SK-N-SH (cell line): ENCODE results near the gene RNF7. TPM values are rescaled to one million over a fixed set of nuclear protein-coding genes. Genes with fewer than 3 reads are reported as not detected.

Source experiments
- CTCF ChIA-PET: fragments of 300-600, 350-600 bp; formaldehyde crosslinking; extraction: SDS; loops from one replicate; lab custom pipeline; 2021; lab: Yijun Ruan, JAX
- POLR2A ChIA-PET: fragments of 350-600 bp; sonication (Branson Sonifier 250); formaldehyde crosslinking; extraction: SDS; loops from one replicate; lab custom pipeline; 2020; ENCODE audit warnings: antibody characterized with exemption, inconsistent platforms; lab: Yijun Ruan, JAX
- DNase-seq: peaks from one replicate; pipeline ENCODE4 v3.0.0; 2012
- H2AFZ ChIP-seq: fragments of 200-600 bp; sonication (generic); 2 replicates; pipeline ENCODE4 v1.8.1; 2016; ENCODE audit warnings: antibody characterized with exemption, mild to moderate bottlenecking, low read depth
- H3F3A ChIP-seq: fragments of 200-600 bp; sonication (generic); replicated peaks from 2 replicates; pipeline ENCODE3; 2016; ENCODE audit warnings: antibody characterized with exemption, mild to moderate bottlenecking; ENCODE audit not compliant: insufficient read depth
- H3K27ac ChIP-seq, 2 experiments: fragments of 200-500 bp in 1 of 2; fragments of 200-600 bp in 1 of 2; sonication (Bioruptor generic) in 1 of 2; sonication (generic), shearing (Covaris generic) in 1 of 2; 2 replicates each; pipeline versions ENCODE4 v1.5.1 to v1.6.1; 2014 to 2016; ENCODE audit warnings: low read depth in 2 of 2, inconsistent platforms in 1 of 2, low read length in 1 of 2, mild to moderate bottlenecking in 1 of 2, mixed read lengths in 1 of 2
- H3K27me3 ChIP-seq: fragments of 200-600 bp; sonication (generic), shearing (Covaris generic); 2 replicates; pipeline ENCODE4 v1.6.1; 2016; ENCODE audit warnings: mixed run types; ENCODE audit not compliant: insufficient read depth
- H3K36me3 ChIP-seq, 2 experiments: fragments of 200-500 bp in 1 of 2; fragments of 200-600 bp in 1 of 2; sonication (Bioruptor generic) in 1 of 2; sonication (generic) in 1 of 2; replicated peaks in 1 of 2; 2 replicates each; pipeline versions ENCODE3 to v1.5.1; 2014 to 2016; ENCODE audit warnings: low read length in 1 of 2, mild to moderate bottlenecking in 1 of 2; ENCODE audit not compliant: insufficient read depth in 2 of 2, control insufficient read depth in 1 of 2
- H3K4me1 ChIP-seq, 2 experiments: fragments of 200-500 bp in 1 of 2; fragments of 200-600 bp in 1 of 2; sonication (Bioruptor generic) in 1 of 2; sonication (generic), shearing (Covaris generic) in 1 of 2; 2 replicates each; pipeline versions ENCODE4 v1.5.1 to v1.6.1; 2014 to 2016; ENCODE audit warnings: low read depth in 1 of 2, low read length in 1 of 2, mixed run types in 1 of 2; ENCODE audit not compliant: insufficient read depth in 2 of 2, control insufficient read depth in 1 of 2
- H3K4me2 ChIP-seq: fragments of 200-600 bp; sonication (generic), shearing (Covaris generic); 2 replicates; pipeline ENCODE4 v1.6.1; 2017; ENCODE audit warnings: mixed run types
- H3K4me3 ChIP-seq, 2 experiments: fragments of 200-500 bp in 1 of 2; fragments of 200-600 bp in 1 of 2; sonication (Bioruptor generic) in 1 of 2; sonication (generic), shearing (Covaris generic) in 1 of 2; 2 replicates each; pipeline versions ENCODE4 v1.5.1 to v1.8.1; 2014 to 2016; ENCODE audit warnings: low read depth in 2 of 2, inconsistent platforms in 1 of 2, low read length in 1 of 2, mild to moderate bottlenecking in 1 of 2, mixed read lengths in 1 of 2, moderate library complexity in 1 of 2
- H3K79me2 ChIP-seq: fragments of 200-600 bp; sonication (generic); 2 replicates; pipeline ENCODE4 v1.8.1; 2017; ENCODE audit warnings: mild to moderate bottlenecking; ENCODE audit not compliant: insufficient read depth
- H3K9ac ChIP-seq: fragments of 200-600 bp; sonication (generic); 2 replicates; pipeline ENCODE4 v1.6.1; 2017; ENCODE audit warnings: mixed run types
- H3K9me2 ChIP-seq: fragments of 200-600 bp; sonication (generic); 2 replicates; pipeline ENCODE4 v1.6.1; 2017; ENCODE audit warnings: mixed run types
- H3K9me3 ChIP-seq: fragments of 200-600 bp; sonication (generic); 2 replicates; pipeline ENCODE4 v1.6.1; 2017; ENCODE audit warnings: mixed run types, mild to moderate bottlenecking, moderate library complexity
- H4K20me1 ChIP-seq: fragments of 200-600 bp; sonication (generic); 2 replicates; pipeline ENCODE4 v1.6.1; 2017; ENCODE audit warnings: mild to moderate bottlenecking, mixed run types; ENCODE audit not compliant: insufficient read depth
- ELF1 ChIP-seq: IDR thresholded peaks from 2 replicates; pipeline ENCODE4 v1.4.0; 2012
- EZH2phosphoT487 ChIP-seq: fragments of 200-600 bp; sonication (generic); IDR thresholded peaks from 2 replicates; pipeline ENCODE4 v1.6.1; 2017; ENCODE audit warnings: low read depth, mixed run types, mild to moderate bottlenecking, antibody characterized with exemption, moderate library complexity, borderline replicate concordance
- FOXM1 ChIP-seq: IDR thresholded peaks from 2 replicates; pipeline ENCODE4 v1.4.0; 2012; ENCODE audit warnings: low read depth, mild to moderate bottlenecking
- GATA2 ChIP-seq: sonication (generic); formaldehyde crosslinking; IDR thresholded peaks from 2 replicates; pipeline ENCODE4 v1.5.0; 2020; ENCODE audit warnings: mild to moderate bottlenecking, missing genetic modification reagents
- JUND ChIP-seq: IDR thresholded peaks from 2 replicates; pipeline ENCODE4 v1.4.0; 2012
- MEF2A ChIP-seq: IDR thresholded peaks from 2 replicates; pipeline ENCODE4 v1.4.0; 2012; ENCODE audit warnings: low read depth, borderline replicate concordance
- NRF1 ChIP-seq: IDR thresholded peaks from 2 replicates; pipeline ENCODE4 v1.6.1; 2012; ENCODE audit warnings: low read depth, mild to moderate bottlenecking, low read length
- POLR2AphosphoS5 ChIP-seq: IDR thresholded peaks from 2 replicates; pipeline ENCODE4 v1.6.1; 2012; ENCODE audit warnings: low read depth, low read length
- RAD21 ChIP-seq: IDR thresholded peaks from 2 replicates; pipeline ENCODE4 v1.6.1; 2012; ENCODE audit warnings: mild to moderate bottlenecking, low read length
- RFX5 ChIP-seq: IDR thresholded peaks from 2 replicates; pipeline ENCODE4 v1.6.1; 2012; ENCODE audit warnings: mild to moderate bottlenecking, improper control_type of control experiment, low read length
- SIN3A ChIP-seq: IDR thresholded peaks from 2 replicates; pipeline ENCODE4 v1.6.1; 2012; ENCODE audit warnings: low read depth, mild to moderate bottlenecking, low read length, moderate library complexity, borderline replicate concordance
- SMC3 ChIP-seq: IDR thresholded peaks from 2 replicates; pipeline ENCODE4 v1.6.1; 2012; ENCODE audit warnings: low read depth, low read length, improper control_type of control experiment
- TAF1 ChIP-seq: IDR thresholded peaks from 2 replicates; pipeline ENCODE4 v1.6.1; 2012; ENCODE audit warnings: low read depth, mild to moderate bottlenecking, low read length, moderate library complexity, borderline replicate concordance
- WGBS: methylation state at CpG from one replicate; pipeline ENCODE4 v1.1.6; 2017; ENCODE audit warnings: low lambda C conversion rate; 5-methylcytosine and 5-hydroxymethylcytosine counted together
- polyA plus RNA-seq, 3 experiments: library from polyadenylated mRNA; depleted of rRNA; stranded (reverse); fragments of >200 nt; gene quantifications; 2 replicates each; pipeline ENCODE4 v1.2.3, GENCODE V29; 2012
- TF ChIP-seq, protein P1 (sequence below): IDR thresholded peaks from 2 replicates; pipeline ENCODE4 v1.4.0; 2012; ENCODE audit warnings: low read depth, borderline replicate concordance
- TF ChIP-seq, protein P2 (sequence below): IDR thresholded peaks from 2 replicates; pipeline ENCODE4 v1.4.0; 2012; ENCODE audit warnings: low read depth, borderline replicate concordance
- TF ChIP-seq, protein P3 (sequence below): fragments of 150-350 bp; IDR thresholded peaks from 2 replicates; pipeline ENCODE4 v1.6.1; 2016; ENCODE audit warnings: mild to moderate bottlenecking, low read depth, low read length
- TF ChIP-seq, protein P4 (sequence below): IDR thresholded peaks from 2 replicates; pipeline ENCODE4 v1.4.0; 2012; ENCODE audit warnings: low read depth
- TF ChIP-seq, protein P5 (sequence below): IDR thresholded peaks from 2 replicates; pipeline ENCODE4 v1.6.1; 2012; ENCODE audit warnings: mild to moderate bottlenecking, low read depth, low read length, moderate library complexity

The RNF7 gene
- polyA plus RNA-seq, 1 of the 3 experiments (the other 2 are of a cell fraction), result 77.1 TPM

DNA sequence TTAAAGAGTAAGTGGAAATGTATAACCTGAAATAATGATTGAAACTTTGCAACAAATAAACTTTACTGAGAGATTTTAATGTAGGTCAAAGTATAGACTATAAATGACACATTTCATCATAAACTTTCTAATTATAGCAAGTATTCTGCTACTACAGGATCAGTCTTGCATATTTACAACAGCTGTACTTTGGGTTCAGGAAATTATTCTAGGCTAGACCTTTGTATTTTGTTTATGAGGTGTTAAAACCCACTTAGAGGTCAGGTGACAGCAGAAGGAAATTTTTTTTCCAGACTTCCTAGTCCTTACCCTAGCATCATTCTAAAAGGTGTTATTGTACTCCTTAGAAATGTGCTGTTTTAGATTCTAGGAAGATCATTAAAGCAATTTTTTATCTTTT is 2.3 kb downstream of the RNF7 start (continued):
- TF ChIP-seq EZH2phosphoT487, result no peak
- TF ChIP-seq RAD21, result no peak
- TF ChIP-seq POLR2AphosphoS5, result no peak
- TF ChIP-seq MEF2A, result no peak

DNA sequence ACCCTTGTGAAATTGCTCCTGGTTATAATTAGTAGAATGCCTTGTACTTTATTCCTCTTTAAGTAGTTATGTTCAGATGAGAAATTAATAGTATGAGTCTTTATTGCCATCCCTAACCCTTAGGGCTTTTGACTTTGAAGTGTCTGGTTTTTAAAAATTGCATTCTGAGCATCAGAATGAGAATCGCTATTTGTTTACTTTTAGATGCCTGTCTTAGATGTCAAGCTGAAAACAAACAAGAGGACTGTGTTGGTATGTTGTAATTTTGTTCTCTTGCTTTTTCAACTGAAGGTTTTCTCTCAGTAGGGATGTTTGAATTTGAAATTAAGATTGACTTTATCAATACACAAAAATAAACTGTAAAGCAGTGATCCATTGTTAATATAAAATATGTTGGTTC is 5.2 kb downstream of the RNF7 start:
- Histone ChIP-seq H3K4me1 (peaks cover 13 to 15% of the 10 kb centered on the region in 2 experiments; a peak in 3 of 4 replicates), H3K9me3 (no peaks in the 10 kb centered on the region), H3K4me3 (no peak overlapping the region), H3K27ac (no peak overlapping the region), H3K27me3 (no peaks in the 10 kb centered on the region), H2AFZ (no peak overlapping the region), H3K9ac (no peak overlapping the region), H4K20me1 (peaks cover 32% of the 10 kb centered on the region), H3K79me2 (peaks cover 79% of the 10 kb centered on the region), H3K4me2 (no peak overlapping the region), H3K36me3 (peaks cover 56 to 58% of the 10 kb centered on the region in 2 experiments), H3K9me2 (no peaks in the 10 kb centered on the region), H3F3A (no peaks in the 10 kb centered on the region)
- 50% methylated on average over 1 of the region's 1 CpG for WGBS
- TF ChIP-seq GATA2 (CRISPR knock-in tag) (no peak), NRF1 (no peak), JUND (no peak), SIN3A (no peak), FOXM1 (no peak), TAF1 (no peak), SMC3 (no peak), EZH2phosphoT487 (no peak), RFX5 (no peak), ELF1 (no peak)
- TF ChIP-seq, protein P1, sequence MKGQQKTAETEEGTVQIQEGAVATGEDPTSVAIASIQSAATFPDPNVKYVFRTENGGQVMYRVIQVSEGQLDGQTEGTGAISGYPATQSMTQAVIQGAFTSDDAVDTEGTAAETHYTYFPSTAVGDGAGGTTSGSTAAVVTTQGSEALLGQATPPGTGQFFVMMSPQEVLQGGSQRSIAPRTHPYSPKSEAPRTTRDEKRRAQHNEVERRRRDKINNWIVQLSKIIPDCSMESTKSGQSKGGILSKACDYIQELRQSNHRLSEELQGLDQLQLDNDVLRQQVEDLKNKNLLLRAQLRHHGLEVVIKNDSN, result no peak
- TF ChIP-seq, protein P2, sequence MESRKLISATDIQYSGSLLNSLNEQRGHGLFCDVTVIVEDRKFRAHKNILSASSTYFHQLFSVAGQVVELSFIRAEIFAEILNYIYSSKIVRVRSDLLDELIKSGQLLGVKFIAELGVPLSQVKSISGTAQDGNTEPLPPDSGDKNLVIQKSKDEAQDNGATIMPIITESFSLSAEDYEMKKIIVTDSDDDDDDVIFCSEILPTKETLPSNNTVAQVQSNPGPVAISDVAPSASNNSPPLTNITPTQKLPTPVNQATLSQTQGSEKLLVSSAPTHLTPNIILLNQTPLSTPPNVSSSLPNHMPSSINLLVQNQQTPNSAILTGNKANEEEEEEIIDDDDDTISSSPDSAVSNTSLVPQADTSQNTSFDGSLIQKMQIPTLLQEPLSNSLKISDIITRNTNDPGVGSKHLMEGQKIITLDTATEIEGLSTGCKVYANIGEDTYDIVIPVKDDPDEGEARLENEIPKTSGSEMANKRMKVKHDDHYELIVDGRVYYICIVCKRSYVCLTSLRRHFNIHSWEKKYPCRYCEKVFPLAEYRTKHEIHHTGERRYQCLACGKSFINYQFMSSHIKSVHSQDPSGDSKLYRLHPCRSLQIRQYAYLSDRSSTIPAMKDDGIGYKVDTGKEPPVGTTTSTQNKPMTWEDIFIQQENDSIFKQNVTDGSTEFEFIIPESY, result no peak
- TF ChIP-seq, protein P3, sequence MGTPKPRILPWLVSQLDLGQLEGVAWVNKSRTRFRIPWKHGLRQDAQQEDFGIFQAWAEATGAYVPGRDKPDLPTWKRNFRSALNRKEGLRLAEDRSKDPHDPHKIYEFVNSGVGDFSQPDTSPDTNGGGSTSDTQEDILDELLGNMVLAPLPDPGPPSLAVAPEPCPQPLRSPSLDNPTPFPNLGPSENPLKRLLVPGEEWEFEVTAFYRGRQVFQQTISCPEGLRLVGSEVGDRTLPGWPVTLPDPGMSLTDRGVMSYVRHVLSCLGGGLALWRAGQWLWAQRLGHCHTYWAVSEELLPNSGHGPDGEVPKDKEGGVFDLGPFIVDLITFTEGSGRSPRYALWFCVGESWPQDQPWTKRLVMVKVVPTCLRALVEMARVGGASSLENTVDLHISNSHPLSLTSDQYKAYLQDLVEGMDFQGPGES, result no peak
- TF ChIP-seq, protein P4, sequence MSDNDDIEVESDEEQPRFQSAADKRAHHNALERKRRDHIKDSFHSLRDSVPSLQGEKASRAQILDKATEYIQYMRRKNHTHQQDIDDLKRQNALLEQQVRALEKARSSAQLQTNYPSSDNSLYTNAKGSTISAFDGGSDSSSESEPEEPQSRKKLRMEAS, result no peak
- TF ChIP-seq, protein P5, sequence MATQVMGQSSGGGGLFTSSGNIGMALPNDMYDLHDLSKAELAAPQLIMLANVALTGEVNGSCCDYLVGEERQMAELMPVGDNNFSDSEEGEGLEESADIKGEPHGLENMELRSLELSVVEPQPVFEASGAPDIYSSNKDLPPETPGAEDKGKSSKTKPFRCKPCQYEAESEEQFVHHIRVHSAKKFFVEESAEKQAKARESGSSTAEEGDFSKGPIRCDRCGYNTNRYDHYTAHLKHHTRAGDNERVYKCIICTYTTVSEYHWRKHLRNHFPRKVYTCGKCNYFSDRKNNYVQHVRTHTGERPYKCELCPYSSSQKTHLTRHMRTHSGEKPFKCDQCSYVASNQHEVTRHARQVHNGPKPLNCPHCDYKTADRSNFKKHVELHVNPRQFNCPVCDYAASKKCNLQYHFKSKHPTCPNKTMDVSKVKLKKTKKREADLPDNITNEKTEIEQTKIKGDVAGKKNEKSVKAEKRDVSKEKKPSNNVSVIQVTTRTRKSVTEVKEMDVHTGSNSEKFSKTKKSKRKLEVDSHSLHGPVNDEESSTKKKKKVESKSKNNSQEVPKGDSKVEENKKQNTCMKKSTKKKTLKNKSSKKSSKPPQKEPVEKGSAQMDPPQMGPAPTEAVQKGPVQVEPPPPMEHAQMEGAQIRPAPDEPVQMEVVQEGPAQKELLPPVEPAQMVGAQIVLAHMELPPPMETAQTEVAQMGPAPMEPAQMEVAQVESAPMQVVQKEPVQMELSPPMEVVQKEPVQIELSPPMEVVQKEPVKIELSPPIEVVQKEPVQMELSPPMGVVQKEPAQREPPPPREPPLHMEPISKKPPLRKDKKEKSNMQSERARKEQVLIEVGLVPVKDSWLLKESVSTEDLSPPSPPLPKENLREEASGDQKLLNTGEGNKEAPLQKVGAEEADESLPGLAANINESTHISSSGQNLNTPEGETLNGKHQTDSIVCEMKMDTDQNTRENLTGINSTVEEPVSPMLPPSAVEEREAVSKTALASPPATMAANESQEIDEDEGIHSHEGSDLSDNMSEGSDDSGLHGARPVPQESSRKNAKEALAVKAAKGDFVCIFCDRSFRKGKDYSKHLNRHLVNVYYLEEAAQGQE, result no peak
- CTCF ChIA-PET, result no interaction called here
- POLR2A ChIA-PET, result no interaction called here
- no peak for DNase-seq
